ENCODE measurements around the gene ATAD3C.
"Not testable (repeated sequence)": the region's sequence is repeated elsewhere in the genome, so short reads cannot be mapped to it uniquely, and the experiment has no call there.

DNA sequence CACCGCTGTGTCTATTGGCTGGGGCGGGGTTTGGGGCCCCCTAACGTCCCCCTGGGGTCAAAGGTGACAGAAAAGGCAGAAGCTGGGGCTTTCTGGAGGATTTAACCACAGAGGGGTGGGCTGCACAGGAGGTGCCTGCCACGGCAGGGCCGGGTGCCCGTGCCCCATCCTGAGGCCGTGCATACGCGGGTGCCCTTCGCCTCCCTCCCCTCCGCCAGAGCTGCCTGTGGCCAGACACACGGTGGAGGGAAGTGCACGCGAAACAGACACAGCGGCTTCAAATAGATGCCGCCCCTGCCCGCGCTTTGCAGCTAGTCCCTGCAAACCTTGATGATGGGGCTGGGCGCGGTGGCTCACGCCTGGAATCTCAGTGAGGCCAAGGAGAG lies 60.0 kb downstream of the ATAD3C start:
- not testable (repeated sequence) for TF ChIP-seq CTCF (IDR thresholded peaks at IDR 0.05 in 8 of 11, conservative IDR thresholded peaks at IDR 0.05 in 3 of 11); POLR2A (IDR thresholded peaks at IDR 0.05); POLR2AphosphoS5 (IDR thresholded peaks at IDR 0.05)

Measured in spleen (tissue), 7 donors.